Measurements from ENCODE around the gene SDHC.
A peak's percentile ranks its signal among the peaks of the same experiment; 100 is the strongest.

- TF ChIP-seq CTCF (IDR thresholded peaks at IDR 0.05; ENCODE audit: insufficient read depth, low read length, poor library complexity, severe bottlenecking) (peak; percentile 39), EZH2phosphoT487 (conservative IDR thresholded peaks at IDR 0.05; ENCODE audit: low read length) (no peak)
These were observed 8.2 kb upstream of the SDHC start for GRCh38 chr1:161305867-161306519.

Data from SU-DHL-6 (cell line).